A673 (cell line): ENCODE measurements around the gene SNRPD2.

Experiments used
- CTCF ChIP-seq: fragments of 300-800, 200-600 bp; sonication (generic); conservative IDR thresholded peaks from 2 replicates; pipeline ENCODE4 v1.5.1; 2017; ENCODE audit warnings: low read depth, mild to moderate bottlenecking, antibody characterized with exemption, low read length, moderate library complexity, mixed read lengths
- EZH2 ChIP-seq: fragments of 200-600 bp; sonication (generic); IDR thresholded peaks from 2 replicates; pipeline ENCODE4 v1.6.1; 2017; ENCODE audit warnings: borderline replicate concordance, low read depth, mild to moderate bottlenecking, mixed read lengths, antibody characterized with exemption, low read length; ENCODE audit not compliant: poor library complexity, severe bottlenecking

- TF ChIP-seq CTCF (no peak), EZH2 (no peak)
Measured at GRCh38 chr19:45692187-45693105, 693 bp upstream of the SNRPD2 start, which contains the start of gene QPCTL.
